Neutrophil (primary cell): ENCODE results near the gene BRF1.

Source experiments
- H3K27ac ChIP-seq: fragments of 200-600 bp; sonication (generic); 2 replicates; pipeline ENCODE4 v1.5.1; 2016; ENCODE audit warnings: mild to moderate bottlenecking, moderate library complexity
- H3K27me3 ChIP-seq: fragments of 200-600 bp; sonication (generic); 2 replicates; pipeline ENCODE4 v1.6.0; 2016; ENCODE audit warnings: mild to moderate bottlenecking
- H3K36me3 ChIP-seq: fragments of 200-600 bp; sonication (generic); 2 replicates; pipeline ENCODE4 v1.5.1; 2017
- H3K4me1 ChIP-seq, 2 experiments: fragments of 200-600 bp in 1 of 2; sonication (generic) in 1 of 2; 1 replicate in 1 of 2; 2 replicates in 1 of 2; pipeline versions ENCODE4 v1.5.1 to v1.6.1; 2013 to 2016; ENCODE audit warnings: low read depth in 1 of 2, low read length in 1 of 2, mild to moderate bottlenecking in 1 of 2, moderate library complexity in 1 of 2; ENCODE audit not compliant: control insufficient read depth in 1 of 2, insufficient read depth in 1 of 2
- H3K4me3 ChIP-seq, 2 experiments: fragments of 200-600 bp in 1 of 2; sonication (generic) in 1 of 2; 1 replicate in 1 of 2; 2 replicates in 1 of 2; pipeline ENCODE4 v1.5.1; 2013 to 2016; ENCODE audit warnings: low read depth in 1 of 2, low read length in 1 of 2, mild to moderate bottlenecking in 1 of 2, moderate library complexity in 1 of 2
- H3K9me3 ChIP-seq: fragments of 200-600 bp; sonication (generic); 2 replicates; pipeline ENCODE4 v1.5.1; 2016
- TF ChIP-seq, protein P1 (sequence below): fragments of 200-600 bp; sonication (generic); IDR thresholded peaks from 2 replicates; pipeline ENCODE4 v1.5.1; 2016; ENCODE audit warnings: antibody characterized with exemption

The BRF1 gene

DNA sequence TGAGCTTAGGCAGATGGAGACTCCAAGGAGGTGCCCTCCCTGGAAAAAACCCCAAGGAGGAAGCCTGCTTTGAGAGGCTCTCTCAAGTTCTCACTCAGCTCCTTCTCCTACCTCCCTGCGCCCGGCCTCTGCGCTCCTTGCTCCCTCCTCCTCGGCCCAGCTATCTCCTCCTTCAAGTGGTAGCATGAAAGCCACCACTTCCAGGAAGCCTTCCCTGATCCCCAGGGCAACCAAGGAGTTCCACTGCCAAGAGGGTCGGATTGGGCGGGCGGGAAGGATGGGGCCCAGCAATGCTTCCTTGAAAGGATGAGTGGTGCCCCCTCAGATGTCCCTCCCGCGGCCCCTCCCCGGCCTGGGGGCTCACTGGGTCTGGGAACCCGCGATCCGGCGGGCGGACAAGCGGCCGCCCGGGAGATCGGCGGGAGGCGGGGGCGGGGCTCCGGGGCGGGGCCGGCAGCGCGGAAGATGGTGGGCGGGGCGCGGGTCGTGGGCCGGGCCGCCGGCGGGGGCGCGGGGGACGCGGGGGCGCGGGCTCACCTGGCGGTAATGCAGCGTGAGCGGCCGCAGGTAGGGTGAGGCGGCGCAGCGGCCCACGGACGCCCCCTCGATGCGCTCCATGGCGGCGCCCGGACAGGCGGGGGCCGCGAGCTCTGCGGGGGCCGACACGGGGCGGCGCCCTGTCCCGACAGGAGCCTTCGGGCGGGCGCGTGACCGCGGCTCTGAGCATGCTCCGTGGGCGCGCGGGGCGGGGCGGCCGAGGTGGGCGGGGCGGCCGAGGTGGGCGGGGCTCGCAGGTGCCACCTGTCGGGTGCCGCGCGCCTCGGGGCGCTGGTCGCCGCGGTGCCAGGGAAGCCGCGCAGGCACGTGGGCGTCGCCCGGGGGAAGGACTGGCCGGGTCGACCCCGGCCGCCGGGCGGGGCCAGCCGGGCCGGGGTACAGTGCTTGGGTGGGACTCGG lies 119.9 kb downstream of the BRF1 start, which contains the start of gene NUDT14:
Gene NUDT14, minus strand, starts transcription at position 721 of the 957 bp plus-strand sequence. Its CDS starts 103 bp downstream, at position 618.
- TF ChIP-seq, protein P1, sequence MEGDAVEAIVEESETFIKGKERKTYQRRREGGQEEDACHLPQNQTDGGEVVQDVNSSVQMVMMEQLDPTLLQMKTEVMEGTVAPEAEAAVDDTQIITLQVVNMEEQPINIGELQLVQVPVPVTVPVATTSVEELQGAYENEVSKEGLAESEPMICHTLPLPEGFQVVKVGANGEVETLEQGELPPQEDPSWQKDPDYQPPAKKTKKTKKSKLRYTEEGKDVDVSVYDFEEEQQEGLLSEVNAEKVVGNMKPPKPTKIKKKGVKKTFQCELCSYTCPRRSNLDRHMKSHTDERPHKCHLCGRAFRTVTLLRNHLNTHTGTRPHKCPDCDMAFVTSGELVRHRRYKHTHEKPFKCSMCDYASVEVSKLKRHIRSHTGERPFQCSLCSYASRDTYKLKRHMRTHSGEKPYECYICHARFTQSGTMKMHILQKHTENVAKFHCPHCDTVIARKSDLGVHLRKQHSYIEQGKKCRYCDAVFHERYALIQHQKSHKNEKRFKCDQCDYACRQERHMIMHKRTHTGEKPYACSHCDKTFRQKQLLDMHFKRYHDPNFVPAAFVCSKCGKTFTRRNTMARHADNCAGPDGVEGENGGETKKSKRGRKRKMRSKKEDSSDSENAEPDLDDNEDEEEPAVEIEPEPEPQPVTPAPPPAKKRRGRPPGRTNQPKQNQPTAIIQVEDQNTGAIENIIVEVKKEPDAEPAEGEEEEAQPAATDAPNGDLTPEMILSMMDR = no peak
- H3K27ac ChIP-seq = no peak within 1 kb of the TSS
- peaks cover 98% of the 10 kb centered on the region for H3K27me3 ChIP-seq
- H3K4me1 ChIP-seq = peaks cover 4 to 7% of the 10 kb centered on the region in 2 experiments
- H3K9me3 ChIP-seq = no peaks in the 10 kb centered on the region
- H3K36me3 ChIP-seq = no peaks in the 10 kb centered on the region
- H3K4me3 ChIP-seq = peak within 1 kb of the TSS; percentile 39 to 50

DNA sequence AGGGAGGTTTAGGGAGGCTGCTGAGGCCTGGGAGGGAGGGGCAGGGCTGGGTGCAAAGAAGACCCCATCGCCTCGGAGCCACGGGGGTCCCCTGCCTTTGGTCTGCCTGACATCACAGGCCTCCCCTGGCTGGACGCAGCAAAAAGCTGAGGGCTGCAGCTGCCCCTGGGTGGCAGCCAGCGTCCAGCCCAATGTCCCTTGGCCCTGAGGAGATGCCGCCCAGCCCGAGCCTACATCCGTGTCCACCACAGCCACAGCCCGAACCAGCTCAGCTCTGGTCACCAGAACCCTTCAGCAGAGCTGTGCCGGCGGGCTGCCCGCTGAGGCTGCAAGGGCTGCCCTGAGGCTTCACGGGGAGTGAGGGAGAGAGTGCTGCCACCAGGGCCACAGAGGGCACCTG lies 121.6 kb downstream of the BRF1 start:
- peaks cover 99% of the 10 kb centered on the region for H3K27me3 ChIP-seq
- no peak overlapping the region for H3K4me3 ChIP-seq
- H3K9me3 ChIP-seq = no peaks in the 10 kb centered on the region
- TF ChIP-seq, protein P1 = no peak
- no peak overlapping the region for H3K27ac ChIP-seq
- H3K4me1 ChIP-seq = peaks cover 4 to 7% of the 10 kb centered on the region in 2 experiments
- no peaks in the 10 kb centered on the region for H3K36me3 ChIP-seq

DNA sequence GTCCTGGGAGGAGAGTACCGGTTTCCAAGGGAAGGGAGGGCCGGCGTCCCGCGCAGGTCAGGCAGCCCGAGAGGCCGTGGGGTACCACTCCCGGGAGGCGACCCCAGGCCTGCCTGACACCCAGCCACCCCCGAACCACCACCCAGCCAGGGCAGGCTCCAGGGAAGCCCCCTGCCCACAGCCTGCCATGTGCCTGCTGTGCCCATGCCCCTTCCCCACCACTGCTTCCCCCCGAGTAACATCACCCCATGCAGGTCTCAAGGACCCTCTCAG lies 122.0 kb downstream of the BRF1 start:
- peaks cover 4 to 7% of the 10 kb centered on the region in 2 experiments for H3K4me1 ChIP-seq
- H3K27ac ChIP-seq = no peak overlapping the region
- no peaks in the 10 kb centered on the region for H3K36me3 ChIP-seq
- no peaks in the 10 kb centered on the region for H3K9me3 ChIP-seq
- H3K4me3 ChIP-seq = no peak overlapping the region
- TF ChIP-seq, protein P1 = no peak
- peaks cover 99% of the 10 kb centered on the region for H3K27me3 ChIP-seq

DNA sequence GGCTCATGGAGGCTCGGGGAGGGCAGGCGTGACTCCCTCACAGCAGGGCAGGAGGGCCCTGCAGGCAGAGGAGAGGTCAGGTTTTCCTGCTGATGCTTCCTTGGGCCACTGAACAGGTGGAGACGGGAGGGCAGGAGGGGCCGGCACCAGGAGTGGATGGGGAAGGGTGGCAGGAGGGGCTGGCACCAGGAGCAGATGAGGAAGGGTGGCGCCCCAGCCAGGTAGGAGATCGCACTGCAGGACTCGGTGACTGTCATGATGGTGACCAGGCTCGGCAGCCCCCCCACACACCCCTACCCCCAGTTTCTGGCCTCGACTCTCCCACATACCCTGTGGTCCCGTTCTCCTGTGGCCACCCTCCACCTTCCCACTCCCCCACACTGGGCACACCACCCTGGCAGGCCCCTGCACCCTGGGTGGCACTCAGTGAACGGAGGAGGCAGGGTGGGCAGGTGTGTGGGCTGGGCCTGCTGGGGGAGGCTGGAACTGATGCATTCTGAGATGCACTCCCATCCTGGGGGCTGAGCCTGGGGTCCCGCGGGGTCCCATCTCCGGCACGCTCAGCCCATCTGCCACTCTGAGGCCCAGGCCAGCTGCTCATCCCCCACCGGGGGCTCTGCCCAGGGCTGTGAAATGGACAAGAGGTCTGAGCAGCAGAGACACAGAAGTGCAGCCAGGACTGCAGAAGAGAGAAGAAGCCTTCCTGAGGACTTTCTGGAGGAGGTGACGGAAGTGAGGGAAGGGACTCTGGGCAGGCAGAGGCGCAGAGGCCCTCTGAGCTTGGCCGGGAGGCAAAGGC lies 122.5 kb downstream of the BRF1 start:
- H3K36me3 ChIP-seq = no peaks in the 10 kb centered on the region

DNA sequence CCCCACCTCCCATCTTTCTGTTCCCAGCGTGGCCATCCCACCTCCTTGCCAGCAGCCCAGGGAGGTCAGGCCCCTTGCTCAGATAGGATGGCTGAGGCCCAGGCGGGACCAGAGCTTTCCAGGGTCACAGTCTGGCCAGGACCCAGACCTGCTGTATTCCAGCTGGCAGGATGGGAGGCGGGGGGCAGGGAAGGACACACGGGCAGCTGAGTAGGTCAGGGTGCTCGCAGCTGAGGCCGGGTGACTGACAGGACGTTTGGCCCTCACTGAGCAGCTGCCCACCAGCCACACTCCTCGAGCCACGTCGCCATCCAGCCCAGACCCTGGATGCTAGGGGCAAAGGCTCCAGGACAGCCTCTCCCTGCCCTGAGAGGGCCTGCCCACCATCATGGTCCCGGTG lies 123.7 kb downstream of the BRF1 start:
- Histone ChIP-seq H3K36me3 (no peaks in the 10 kb centered on the region), H3K4me3 (no peak overlapping the region), H3K27me3 (peaks cover 99% of the 10 kb centered on the region), H3K4me1 (peaks cover 4 to 7% of the 10 kb centered on the region in 2 experiments), H3K27ac (no peak overlapping the region), H3K9me3 (no peaks in the 10 kb centered on the region)
- TF ChIP-seq, protein P1 = no peak

More for the DNA sequence above, 122.5 kb downstream of the BRF1 start:
- TF ChIP-seq, protein P1 = no peak
- H3K27ac ChIP-seq = no peak overlapping the region
- peaks cover 4 to 7% of the 10 kb centered on the region in 2 experiments for H3K4me1 ChIP-seq
- no peak overlapping the region for H3K4me3 ChIP-seq
- no peaks in the 10 kb centered on the region for H3K9me3 ChIP-seq
- H3K27me3 ChIP-seq = peaks cover 99% of the 10 kb centered on the region
